Vagina (tissue), 2 donors: Measurements from ENCODE around the gene ZNF516.
A peak's percentile ranks its signal among the peaks of the same experiment; 100 is the strongest.

Experiments
- CTCF ChIP-seq, 3 experiments: fragments of 450-650 bp in 2 of 3; fragments of 200-600 bp in 1 of 3; sonication (generic) in 1 of 3; IDR thresholded peaks; one replicate each; pipeline ENCODE4 v1.5.1; 2017 to 2019; ENCODE audit warnings: antibody characterized with exemption in 3 of 3, mild to moderate bottlenecking in 2 of 3, moderate library complexity in 2 of 3
- POLR2A ChIP-seq, 2 donors: fragments of 450-650 bp; IDR thresholded peaks; one replicate each; pipeline ENCODE4 v1.6.1; 2017; ENCODE audit warnings: antibody characterized with exemption in 2 of 2, mild to moderate bottlenecking in 2 of 2, moderate library complexity in 2 of 2
- POLR2AphosphoS5 ChIP-seq, 2 donors: sonication (generic); formaldehyde crosslinking; IDR thresholded peaks; one replicate each; pipeline ENCODE4 v1.9.0; 2017; ENCODE audit warnings: antibody characterized with exemption in 2 of 2, mild to moderate bottlenecking in 2 of 2, low read depth in 1 of 2; ENCODE audit not compliant: insufficient read depth in 1 of 2

GRCh38 chr18:76398896-76399612, 96.0 kb downstream of the ZNF516 start:
- TF ChIP-seq CTCF (IDR thresholded peaks at IDR 0.05): peak; percentile 89 to 95 (median 90)
- no peak for TF ChIP-seq POLR2A (IDR thresholded peaks at IDR 0.05)
- TF ChIP-seq POLR2AphosphoS5 (IDR thresholded peaks at IDR 0.05; ENCODE audit: insufficient read depth in 1 of 2, low read depth in 1 of 2): peak; percentile 56 to 69
